GM18870 (cell line): ENCODE measurements around the gene CCL13.

Experiments used
- ATAC-seq: cut with Tn5 transposase; IDR thresholded peaks from one replicate; pipeline ENCODE4 v1.9.1; 2021; ENCODE audit warnings: moderate library complexity; ENCODE audit not compliant: unreplicated experiment

The CCL13 gene

DNA sequence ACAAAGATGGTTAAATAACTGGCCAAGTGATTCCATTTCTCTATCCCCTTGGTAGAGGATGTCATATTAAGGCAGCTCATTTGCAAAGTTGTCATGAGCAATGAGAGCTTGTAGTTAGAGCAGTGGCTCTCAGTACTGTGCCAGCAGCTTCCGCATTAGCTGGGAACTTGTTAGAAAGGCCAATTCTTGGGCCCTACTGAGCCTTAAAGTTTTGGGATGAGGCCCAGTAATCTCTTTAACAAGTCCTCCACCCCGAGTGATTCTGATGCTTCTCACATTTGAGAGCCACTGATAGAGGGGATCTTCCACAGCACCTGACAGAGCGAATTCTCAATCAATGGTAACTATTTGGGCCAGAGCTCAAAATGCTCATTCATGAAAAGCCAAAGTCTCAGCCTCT lies 26.9 kb downstream of the CCL13 start:
- no peak for ATAC-seq

DNA sequence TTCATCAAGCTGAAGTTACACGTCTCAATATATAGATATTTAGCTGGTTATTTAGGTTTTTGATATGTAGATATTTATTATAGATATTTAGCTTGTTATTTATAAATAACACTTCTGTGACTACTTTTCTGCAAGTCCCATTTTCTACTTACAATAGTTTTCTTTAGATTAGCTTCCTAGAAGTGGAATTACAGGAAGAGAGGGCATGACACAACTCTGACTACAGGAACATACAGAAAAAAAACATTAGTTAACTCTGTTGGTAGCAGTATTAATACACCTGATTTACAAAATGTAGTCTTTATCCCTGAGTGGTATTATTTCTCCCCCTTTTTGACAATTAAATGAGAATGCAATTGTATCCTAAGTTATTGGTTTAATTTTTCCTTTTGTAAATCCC lies 28.0 kb downstream of the CCL13 start:
- no peak for ATAC-seq

DNA sequence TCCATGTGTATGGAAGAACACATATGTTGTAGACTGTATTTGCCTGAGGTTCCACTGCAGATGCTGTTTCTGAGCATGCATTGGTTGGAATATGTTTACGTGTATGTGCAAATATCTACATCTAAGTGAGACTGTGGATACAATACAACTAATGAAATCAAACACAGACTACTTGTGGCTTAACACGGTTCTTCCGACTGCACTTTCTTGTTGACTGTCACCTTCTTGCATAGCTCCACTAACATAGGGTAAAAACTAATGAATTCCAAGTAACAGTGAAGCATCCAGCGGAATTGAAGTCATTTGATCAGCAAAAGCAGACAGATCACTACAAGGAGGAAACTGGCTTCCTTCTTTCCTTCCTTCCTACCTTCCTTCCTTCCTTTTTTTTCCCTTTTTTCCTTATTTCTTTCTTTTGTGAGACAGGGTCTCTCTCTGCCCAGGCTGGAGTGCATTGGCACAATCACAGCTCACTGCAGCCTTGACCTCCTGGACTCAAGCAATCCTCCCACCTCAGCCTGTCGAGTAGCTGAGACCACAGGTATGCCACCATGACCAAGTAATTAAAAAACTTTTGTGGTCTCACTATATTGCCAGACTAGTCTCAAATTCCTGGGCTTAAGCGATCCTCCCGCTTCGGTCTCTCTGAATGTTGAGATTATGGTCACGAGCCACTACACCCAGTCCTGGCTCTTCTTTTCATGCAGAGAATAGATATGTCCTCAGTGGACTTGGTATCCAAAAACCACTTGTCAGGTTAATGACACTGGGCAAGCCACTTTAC lies 28.7 kb downstream of the CCL13 start:
- no peak for ATAC-seq

DNA sequence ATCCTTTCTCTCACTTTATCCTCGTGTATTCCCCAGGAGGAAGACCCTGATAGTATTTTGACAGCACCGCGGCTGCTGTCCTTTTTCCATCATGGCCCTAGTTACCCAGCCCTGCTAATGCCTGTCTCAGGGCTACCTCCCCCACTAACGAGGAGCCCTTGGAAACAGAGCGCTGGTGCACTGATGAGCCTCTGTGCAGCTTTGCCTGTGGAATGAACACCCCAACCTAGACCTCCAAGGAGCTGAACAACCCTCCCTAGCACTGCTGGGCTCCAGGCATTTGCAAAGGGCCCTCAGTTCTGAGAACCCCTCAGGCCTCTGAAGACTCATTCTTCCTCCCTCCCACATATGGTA lies 30.0 kb downstream of the CCL13 start:
- ATAC-seq, result no peak

- no peak for ATAC-seq
Measured at GRCh38 chr17:34386697-34387550, 30.6 kb downstream of the CCL13 start.

GRCh38 chr17:34387566-34387965 lies 31.3 kb downstream of the CCL13 start:
- ATAC-seq, result no peak

DNA sequence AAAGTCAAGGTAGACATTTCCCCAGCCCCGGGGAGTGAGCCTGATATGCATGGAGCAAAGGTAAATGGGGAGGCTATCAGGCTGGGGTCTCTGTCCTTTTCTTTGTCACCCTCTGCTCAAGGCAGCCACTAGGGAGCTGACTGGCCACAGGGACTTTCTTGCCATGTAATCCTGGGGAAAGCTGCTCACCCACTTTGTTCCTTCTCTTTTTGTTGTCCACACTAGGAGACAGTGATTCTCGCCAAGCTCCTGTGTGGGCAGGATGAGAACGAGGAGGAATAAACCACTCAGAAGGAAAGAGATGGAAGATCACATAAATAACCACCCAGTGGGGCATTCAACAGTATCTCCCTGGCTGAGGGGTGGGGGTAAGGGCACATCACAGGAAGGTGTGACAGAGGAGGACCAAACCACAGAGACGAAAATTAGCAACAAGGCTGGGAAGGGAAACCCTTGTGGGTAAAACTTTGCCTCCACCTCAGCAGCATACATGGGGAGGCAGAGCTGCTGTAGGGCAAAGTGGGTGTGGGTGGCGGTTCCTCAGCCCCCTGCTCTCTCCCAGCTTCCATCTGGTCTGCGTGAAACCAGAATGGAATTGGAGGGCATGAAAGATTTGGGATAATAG lies 33.0 kb downstream of the CCL13 start:
- no peak for ATAC-seq

- ATAC-seq, result no peak
Measured at GRCh38 chr17:34390649-34391048, 34.4 kb downstream of the CCL13 start.

- ATAC-seq, result no peak
Measured at GRCh38 chr17:34391241-34391640, 35.0 kb downstream of the CCL13 start.

DNA sequence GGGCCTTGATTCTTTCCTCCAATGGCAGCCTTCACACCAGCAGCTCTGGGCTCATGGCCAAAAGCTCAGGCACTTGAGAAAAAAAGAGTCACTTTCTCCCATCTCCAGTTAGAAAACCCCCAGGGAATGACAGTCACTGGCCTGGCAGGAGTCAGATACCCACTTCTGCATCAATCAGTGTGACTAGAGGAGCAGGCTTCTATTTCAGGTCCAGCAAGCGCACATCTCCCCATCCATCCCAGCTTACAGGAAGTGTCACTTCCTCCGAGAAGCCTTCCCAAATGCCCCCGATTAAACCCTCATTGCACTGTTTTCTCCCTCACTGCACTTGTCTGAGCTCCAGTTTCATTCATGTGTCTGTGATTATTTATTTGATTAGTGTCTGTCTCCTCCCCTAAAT lies 37.1 kb downstream of the CCL13 start:
- no peak for ATAC-seq

DNA sequence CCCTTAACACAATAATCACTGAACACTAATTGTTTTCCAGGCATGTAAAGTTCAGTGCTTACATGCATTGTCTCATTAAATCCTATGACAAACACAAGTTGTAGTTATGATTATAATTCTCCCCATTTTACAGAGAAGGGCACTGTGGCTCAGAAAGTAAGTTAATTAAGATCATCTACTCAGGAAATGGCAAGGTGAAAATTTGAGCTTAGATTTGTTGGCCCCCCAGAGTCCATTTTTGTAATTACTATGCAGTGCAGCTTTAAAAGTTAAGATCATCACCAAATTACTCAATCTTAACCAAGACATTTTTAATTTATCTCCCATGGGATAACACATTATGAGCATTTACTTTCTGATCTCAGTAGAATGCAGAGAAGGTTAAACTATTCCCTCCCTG lies 41.0 kb downstream of the CCL13 start:
- ATAC-seq, result no peak

DNA sequence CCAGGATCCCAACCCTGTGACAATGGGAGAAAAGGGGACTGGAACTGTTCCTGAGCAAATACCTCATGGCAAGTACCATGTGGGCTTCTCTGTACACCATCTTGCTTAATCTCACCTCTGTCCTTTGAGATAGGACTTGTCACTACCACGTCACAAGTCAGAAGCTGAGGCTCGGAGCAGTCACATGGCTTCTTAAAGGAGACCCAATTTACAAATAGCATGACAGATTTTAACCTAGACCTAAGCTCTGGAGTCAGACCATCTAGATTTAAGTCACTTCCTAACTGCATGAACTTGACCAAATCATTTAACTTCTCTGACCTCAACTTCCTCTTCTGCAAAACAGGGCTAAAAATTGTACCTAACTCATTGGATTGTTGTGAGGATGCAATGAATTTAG lies 42.7 kb downstream of the CCL13 start:
- ATAC-seq, result no peak

DNA sequence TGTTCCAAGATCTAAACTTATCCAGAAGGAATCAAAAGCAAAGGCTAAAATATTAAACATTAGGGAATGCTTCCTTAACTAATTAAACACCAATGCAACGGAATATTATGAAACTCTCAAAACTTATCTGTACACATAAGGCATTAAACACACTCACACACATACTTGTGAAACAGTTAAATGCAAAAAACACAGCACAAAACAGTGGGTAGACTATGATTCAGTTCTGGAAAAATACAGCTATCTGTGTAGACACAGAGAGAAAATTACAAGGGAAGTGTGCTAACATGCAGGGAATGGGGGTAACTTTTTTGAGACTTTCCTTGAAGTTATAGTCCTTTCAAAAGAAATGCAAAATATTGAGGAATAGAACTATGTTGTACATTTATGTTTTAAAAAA lies 43.4 kb downstream of the CCL13 start:
- ATAC-seq, result no peak

DNA sequence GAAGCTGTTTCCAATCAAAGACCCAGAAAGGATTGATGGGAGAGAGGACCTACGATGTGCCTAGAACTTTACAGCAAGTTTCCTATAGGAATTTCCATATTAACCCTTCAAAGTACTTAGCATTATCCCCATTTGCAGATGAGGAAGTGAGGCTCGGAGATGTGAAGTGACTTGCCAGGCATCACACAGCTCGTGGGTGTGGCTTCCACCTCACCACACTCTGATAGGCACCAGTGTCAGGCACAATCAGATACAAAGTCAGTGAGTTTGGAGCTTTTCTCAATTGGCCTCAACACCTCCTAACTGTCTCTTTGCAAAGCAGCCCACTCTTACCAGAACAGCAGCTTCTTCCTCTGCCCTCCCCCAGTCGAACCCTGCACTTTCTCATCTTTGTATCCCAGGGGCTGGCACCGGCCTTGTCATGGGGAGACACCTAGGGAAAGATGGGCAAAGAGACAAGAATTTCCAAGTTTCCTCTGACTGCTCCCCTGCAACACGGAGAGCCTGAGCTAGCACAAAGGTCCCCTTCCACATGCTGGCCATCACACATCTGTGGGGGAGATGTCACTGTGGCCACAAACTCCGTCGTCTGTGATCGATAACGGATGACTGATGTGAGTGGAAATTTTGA lies 44.1 kb downstream of the CCL13 start:
- no peak for ATAC-seq

DNA sequence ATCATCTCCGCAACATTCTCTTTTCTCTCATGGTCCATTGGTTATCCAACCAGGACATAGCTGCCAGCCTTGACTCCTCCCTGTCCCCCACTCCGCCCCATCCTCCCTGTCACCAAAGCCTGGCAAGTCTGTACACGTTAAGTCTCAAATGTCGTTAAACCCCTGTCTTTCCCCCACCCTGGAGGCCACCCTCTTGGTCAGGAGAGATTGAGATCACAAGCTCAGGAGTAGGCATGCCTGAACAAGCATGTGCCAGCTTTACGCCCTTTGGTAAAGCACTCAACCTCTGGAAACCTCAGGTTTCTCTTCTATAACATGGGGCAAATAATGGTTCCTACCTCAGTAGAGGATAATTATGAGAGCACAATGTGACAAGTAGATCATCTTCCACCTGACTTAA lies 44.9 kb downstream of the CCL13 start:
- ATAC-seq, result no peak

DNA sequence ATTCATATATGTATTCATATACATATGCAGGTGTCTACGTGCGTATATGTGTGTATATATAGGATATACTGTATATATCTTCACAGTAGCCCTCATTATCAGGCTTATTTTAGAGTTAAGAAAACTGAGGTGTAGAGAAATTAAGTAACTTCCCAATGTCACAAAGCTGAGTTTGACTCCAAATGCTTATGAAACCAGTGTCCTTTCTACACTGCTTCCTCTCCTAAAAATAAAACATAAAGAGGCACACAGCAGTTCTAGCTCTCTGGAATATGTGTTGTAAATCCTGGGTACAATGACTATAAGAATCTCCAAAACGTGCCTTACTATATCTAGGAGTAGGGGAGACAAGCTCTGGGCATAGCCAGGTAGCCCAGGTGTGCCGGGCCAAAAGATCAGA lies 46.7 kb downstream of the CCL13 start:
- ATAC-seq, result no peak

- no peak for ATAC-seq
Measured at GRCh38 chr17:34406226-34406625, 49.9 kb downstream of the CCL13 start.
